HepG2 (cell line): Measurements from ENCODE around the gene SRC. TPM values are rescaled to one million over a fixed set of nuclear protein-coding genes. Genes with fewer than 3 reads are reported as not detected.
A peak's percentile ranks its signal among the peaks of the same experiment; 100 is the strongest.

Source experiments
- ATAC-seq: fragments of 200-7000 bp; cut with Tn5 transposase; 3 replicates; pipeline ENCODE4 v1.9.1; 2020; ENCODE audit warnings: mild to moderate bottlenecking, moderate library complexity
- BruUV-seq: library from RNA; stranded (reverse); fragments of 400-500 nt; replicated peaks from 2 replicates; lab custom pipeline; 2021; lab: Mats Ljungman, UMichigan
- CTCF ChIA-PET: fragments of 300-600 bp; formaldehyde crosslinking; extraction: SDS; loops from one replicate; lab custom pipeline; 2021; ENCODE audit warnings: low total read pairs, inconsistent platforms, low intra/inter-chr PET ratio; lab: Yijun Ruan, JAX
- POLR2A ChIA-PET: fragments of 350-600 bp; sonication (Branson Sonifier 250); formaldehyde crosslinking; loops from one replicate; lab custom pipeline; 2020; ENCODE audit warnings: antibody characterized with exemption, inconsistent platforms; lab: Yijun Ruan, JAX
- DNase-seq: peaks from one replicate; pipeline ENCODE4 v3.0.0-alpha.2; 2015; ENCODE audit warnings: low spot score
- FAIRE-seq: peaks from 3 replicates; lab custom pipeline; 2011; peaks lifted over from hg19 to GRCh38; lab: Jason Lieb, UNC
- H2AFZ ChIP-seq: one replicate; pipeline ENCODE4 v1.6.1; 2011; ENCODE audit warnings: low read length, inconsistent platforms
- H3K27ac ChIP-seq: fragments of 300-600 bp; 3 replicates; pipeline ENCODE4 v1.8.0; 2011; ENCODE audit warnings: mixed run types, mild to moderate bottlenecking, mixed read lengths, low read length, inconsistent platforms; ENCODE audit not compliant: insufficient read depth; ENCODE audit errors: extremely low read length
- H3K27me3 ChIP-seq, 2 experiments: fragments of 200-600 bp in 1 of 2; 2 replicates in 1 of 2; 3 replicates in 1 of 2; pipeline versions ENCODE4 v1.6.0 to v1.8.0; 2011; ENCODE audit warnings: low read length in 2 of 2, mild to moderate bottlenecking in 2 of 2, moderate library complexity in 2 of 2, inconsistent platforms in 1 of 2; ENCODE audit not compliant: insufficient read depth in 2 of 2, control insufficient read depth in 1 of 2
- H3K36me3 ChIP-seq, 2 experiments: fragments of 200-600 bp in 1 of 2; replicated peaks in 1 of 2; 2 replicates in 1 of 2; 3 replicates in 1 of 2; pipeline versions ENCODE4 v1.5.1 to v1.8.0; 2011; ENCODE audit warnings: low read length in 2 of 2, inconsistent platforms in 1 of 2; ENCODE audit not compliant: insufficient read depth in 2 of 2, control insufficient read depth in 1 of 2
- H3K4me1 ChIP-seq: 2 replicates; pipeline ENCODE4 v1.5.1; 2012; ENCODE audit warnings: low read length, inconsistent platforms; ENCODE audit not compliant: insufficient read depth
- H3K4me2 ChIP-seq: 2 replicates; pipeline ENCODE4 v1.6.0; 2011; ENCODE audit warnings: low read depth, low read length, inconsistent platforms
- H3K4me3 ChIP-seq, 3 experiments: fragments of 200-600 bp in 1 of 3; sonication (generic), shearing (Covaris generic) in 1 of 3; replicated peaks in 1 of 3; 2 replicates each; pipeline ENCODE4 v1.5.1; 2011 to 2016; ENCODE audit warnings: low read length in 3 of 3, inconsistent platforms in 2 of 3, low read depth in 2 of 3, mild to moderate bottlenecking in 2 of 3, control low read depth in 1 of 3, mixed read lengths in 1 of 3; ENCODE audit not compliant: insufficient read depth in 1 of 3
- H3K79me2 ChIP-seq: one replicate; pipeline ENCODE4 v1.6.1; 2011; ENCODE audit warnings: low read length, inconsistent platforms; ENCODE audit not compliant: insufficient read depth
- H3K9ac ChIP-seq: 2 replicates; pipeline ENCODE4 v1.6.0; 2011; ENCODE audit warnings: mild to moderate bottlenecking, low read depth, low read length, inconsistent platforms; ENCODE audit not compliant: insufficient read depth
- H3K9me3 ChIP-seq: 2 replicates; pipeline ENCODE4 v1.5.1; 2012; ENCODE audit warnings: mild to moderate bottlenecking, low read length
- H4K20me1 ChIP-seq: 2 replicates; pipeline ENCODE4 v1.6.0; 2011; ENCODE audit warnings: inconsistent platforms, mild to moderate bottlenecking, low read length, moderate library complexity; ENCODE audit not compliant: insufficient read depth
- HOXD1 ChIP-seq: sonication (generic); formaldehyde crosslinking; IDR thresholded peaks from 2 replicates; pipeline ENCODE4 v1.5.0; 2020; ENCODE audit warnings: missing genetic modification reagents
- KLF11 ChIP-seq: IDR thresholded peaks from 2 replicates; pipeline ENCODE4 v1.6.1; 2016; ENCODE audit warnings: missing compliant biosample characterization
- KLF6 ChIP-seq: IDR thresholded peaks from 2 replicates; pipeline ENCODE4 v1.8.0; 2016; ENCODE audit warnings: missing biosample characterization, missing genetic modification reagents
- MAF1 ChIP-seq: sonication (generic); formaldehyde crosslinking; IDR thresholded peaks from 2 replicates; pipeline ENCODE4 v1.5.0; 2020; ENCODE audit warnings: missing genetic modification reagents, borderline replicate concordance
- TEAD2 ChIP-seq: sonication (generic); formaldehyde crosslinking; IDR thresholded peaks from 2 replicates; pipeline ENCODE4 v1.9.0; 2021; ENCODE audit warnings: missing genetic modification reagents
- TSC22D2 ChIP-seq: sonication (generic); formaldehyde crosslinking; IDR thresholded peaks from 2 replicates; pipeline ENCODE4 v1.5.1; 2020; ENCODE audit warnings: missing genetic modification reagents, mild to moderate bottlenecking, borderline replicate concordance
- ZFP37 ChIP-seq: sonication (generic); formaldehyde crosslinking; IDR thresholded peaks from 2 replicates; pipeline ENCODE4 v1.4.0; 2020; ENCODE audit warnings: missing genetic modification reagents, borderline replicate concordance
- ZNF333 ChIP-seq: sonication (generic); formaldehyde crosslinking; IDR thresholded peaks from 2 replicates; pipeline ENCODE4 v1.4.0; 2020; ENCODE audit warnings: mild to moderate bottlenecking, missing genetic modification reagents, borderline replicate concordance
- ZNF543 ChIP-seq: sonication (generic); formaldehyde crosslinking; IDR thresholded peaks from 2 replicates; pipeline ENCODE4 v1.4.0; 2020; ENCODE audit warnings: mild to moderate bottlenecking, missing genetic modification reagents
- ZNF564 ChIP-seq: sonication (generic); formaldehyde crosslinking; IDR thresholded peaks from 2 replicates; pipeline ENCODE4 v1.8.1; 2023; ENCODE audit warnings: mild to moderate bottlenecking, missing genetic modification reagents
- ZNF629 ChIP-seq: sonication (generic); formaldehyde crosslinking; conservative IDR thresholded peaks from 2 replicates; pipeline ENCODE4 v1.5.0; 2020; ENCODE audit warnings: missing genetic modification reagents
- WGBS: methylation state at CpG from one replicate; pipeline ENCODE4 v1.1.6; 2017; ENCODE audit warnings: low lambda C conversion rate; 5-methylcytosine and 5-hydroxymethylcytosine counted together
- in situ Hi-C: cut with HindIII; loops from 2 replicates; pipeline ENCODE4 v1.10.0; 2017; ENCODE audit warnings: low pct_unique_long_range_greater_than_20kb; ENCODE audit not compliant: extremely low pct_ligation_motif_present
- intact Hi-C: fragments of 100-400 bp; cut with micrococcal nuclease; formaldehyde crosslinking; loops from one replicate; pipeline ENCODE4 v1.10.0; 2022; ENCODE audit not compliant: unreplicated experiment
- polyA plus RNA-seq, 8 experiments: library from polyadenylated mRNA; depleted of rRNA in 3 of 8; stranded (reverse) in 7 of 8; unstranded in 1 of 8; fragments of >200 nt; fragmentation: Illumina TruSeq in 4 of 8; extraction: Trizol in 4 of 8; gene quantifications; 2 replicates each; pipeline versions ENCODE4 v1.2.1 to v1.2.3, GENCODE V29; 2011 to 2016; ENCODE audit warnings: low read depth in 4 of 8, missing spikeins in 1 of 8, mixed read lengths in 1 of 8; ENCODE audit not compliant: insufficient read depth in 1 of 8
- total RNA-seq, 5 experiments: library from RNA; depleted of rRNA; stranded (reverse); fragments of >200 nt; fragmentation: Illumina TruSeq; extraction: Trizol; gene quantifications; 2 replicates each; pipeline ENCODE4 v1.2.3, GENCODE V29; 2016; ENCODE audit warnings: low read depth in 1 of 5
- TF ChIP-seq, protein P1 (sequence below): fragments of 450-650 bp; IDR thresholded peaks from 2 replicates; pipeline ENCODE4 v1.6.1; 2017
- TF ChIP-seq, protein P2 (sequence below): sonication (generic); formaldehyde crosslinking; IDR thresholded peaks from 2 replicates; pipeline ENCODE4 v1.5.1; 2020; ENCODE audit warnings: mild to moderate bottlenecking, missing genetic modification reagents, borderline replicate concordance
- TF ChIP-seq, protein P3 (sequence below): sonication (generic); formaldehyde crosslinking; IDR thresholded peaks from 2 replicates; pipeline ENCODE4 v1.5.0; 2020; ENCODE audit warnings: mild to moderate bottlenecking, missing genetic modification reagents

The SRC gene
- total and polyA plus RNA-seq, 2 of the 13 experiments (the other 11 are each of a cell fraction or from before 2014, with no cell fraction given): 54.7 to 192 TPM

DNA sequence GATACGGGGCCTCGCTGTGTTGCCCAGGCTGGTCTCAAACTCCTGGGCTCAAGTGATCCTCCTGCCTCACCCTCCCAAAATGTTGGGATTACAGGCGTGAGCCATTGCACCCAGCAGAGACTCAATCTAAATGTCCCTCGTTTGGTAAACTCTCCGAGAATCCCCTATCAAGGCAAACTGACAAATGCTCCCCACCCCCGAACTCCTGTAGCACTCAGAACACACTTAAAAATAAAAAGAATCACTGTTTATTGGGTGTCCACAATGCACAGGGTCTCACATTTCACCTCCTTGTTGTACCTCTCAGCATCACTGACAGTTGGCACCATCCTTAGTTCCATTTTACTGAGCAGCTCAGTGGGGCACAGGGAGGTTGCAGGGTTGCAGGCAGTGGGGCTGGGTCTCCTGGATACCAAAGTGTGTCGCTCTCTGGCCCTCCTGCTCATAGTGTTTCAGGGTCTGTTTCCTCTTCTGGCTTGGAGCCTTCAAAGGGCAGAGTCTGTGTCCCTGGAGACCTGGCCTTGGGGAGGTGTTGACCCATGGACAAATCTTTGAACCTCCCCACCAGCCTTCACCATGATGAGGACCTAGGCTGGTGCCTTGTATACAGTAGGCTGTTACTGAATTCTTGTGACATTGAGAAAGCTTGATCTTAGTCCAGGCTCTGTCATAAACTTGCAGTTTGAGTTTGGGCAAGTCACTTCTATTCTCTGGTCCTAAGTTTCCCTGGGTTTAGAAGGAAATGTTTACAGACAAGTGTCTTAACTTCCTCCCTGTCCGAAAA lies 8.5 kb upstream of the SRC start:
- no peaks in the 10 kb centered on the region for H3K36me3 ChIP-seq
- no peaks in the 10 kb centered on the region for H3K9me3 ChIP-seq
- no peak overlapping the region for H2AFZ ChIP-seq
- BruUV-seq: no TSS peak
- POLR2A ChIA-PET: interaction anchor here (1.1 to 5.1 kb wide), 7 partner anchors 8 to 159 kb away, joined by 3 to 45 read pairs (median 6); partner anchors contain the start of genes RPN2 and SRC
- peak; percentile 45 for ATAC-seq
- CTCF ChIA-PET: interaction anchor here (0.6 kb wide), 1 partner anchor 70 kb away, joined by 3 read pairs; no protein-coding TSS in a partner anchor
- peak; percentile 46 for FAIRE-seq
- H3K27me3 ChIP-seq: no peaks in the 10 kb centered on the region
- peaks cover 6% of the 10 kb centered on the region for H3K79me2 ChIP-seq
- peak; percentile 71 for DNase-seq
- H4K20me1 ChIP-seq: no peaks in the 10 kb centered on the region
- peak overlapping the region; percentile 49 for H3K27ac ChIP-seq
- intact Hi-C loops: loop anchor here (2.0 kb wide), 2 partner anchors 43 to 53 kb away; no protein-coding TSS in a partner anchor
- in situ Hi-C loops: no loop called here
- 15% methylated on average over 8 of the region's 8 CpGs for WGBS
- peak overlapping the region; percentile 46 for H3K9ac ChIP-seq
- H3K4me3 ChIP-seq: peak overlapping the region; percentile 42 to 70 (median 53)
- peaks cover 98% of the 10 kb centered on the region for H3K4me1 ChIP-seq
- H3K4me2 ChIP-seq: peak overlapping the region; percentile 93
- no peak for TF ChIP-seq ZNF564 (CRISPR knock-in tag)
- no peak for TF ChIP-seq ZFP37 (CRISPR knock-in tag)
- TF ChIP-seq, protein P1, sequence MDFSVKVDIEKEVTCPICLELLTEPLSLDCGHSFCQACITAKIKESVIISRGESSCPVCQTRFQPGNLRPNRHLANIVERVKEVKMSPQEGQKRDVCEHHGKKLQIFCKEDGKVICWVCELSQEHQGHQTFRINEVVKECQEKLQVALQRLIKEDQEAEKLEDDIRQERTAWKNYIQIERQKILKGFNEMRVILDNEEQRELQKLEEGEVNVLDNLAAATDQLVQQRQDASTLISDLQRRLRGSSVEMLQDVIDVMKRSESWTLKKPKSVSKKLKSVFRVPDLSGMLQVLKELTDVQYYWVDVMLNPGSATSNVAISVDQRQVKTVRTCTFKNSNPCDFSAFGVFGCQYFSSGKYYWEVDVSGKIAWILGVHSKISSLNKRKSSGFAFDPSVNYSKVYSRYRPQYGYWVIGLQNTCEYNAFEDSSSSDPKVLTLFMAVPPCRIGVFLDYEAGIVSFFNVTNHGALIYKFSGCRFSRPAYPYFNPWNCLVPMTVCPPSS: no peak
- TF ChIP-seq HOXD1 (CRISPR knock-in tag): no peak
- TF ChIP-seq ZNF543 (CRISPR knock-in tag): 0 out of 2 replicates have a peak, but pooled peaks have one; percentile 29
- TF ChIP-seq, protein P2, sequence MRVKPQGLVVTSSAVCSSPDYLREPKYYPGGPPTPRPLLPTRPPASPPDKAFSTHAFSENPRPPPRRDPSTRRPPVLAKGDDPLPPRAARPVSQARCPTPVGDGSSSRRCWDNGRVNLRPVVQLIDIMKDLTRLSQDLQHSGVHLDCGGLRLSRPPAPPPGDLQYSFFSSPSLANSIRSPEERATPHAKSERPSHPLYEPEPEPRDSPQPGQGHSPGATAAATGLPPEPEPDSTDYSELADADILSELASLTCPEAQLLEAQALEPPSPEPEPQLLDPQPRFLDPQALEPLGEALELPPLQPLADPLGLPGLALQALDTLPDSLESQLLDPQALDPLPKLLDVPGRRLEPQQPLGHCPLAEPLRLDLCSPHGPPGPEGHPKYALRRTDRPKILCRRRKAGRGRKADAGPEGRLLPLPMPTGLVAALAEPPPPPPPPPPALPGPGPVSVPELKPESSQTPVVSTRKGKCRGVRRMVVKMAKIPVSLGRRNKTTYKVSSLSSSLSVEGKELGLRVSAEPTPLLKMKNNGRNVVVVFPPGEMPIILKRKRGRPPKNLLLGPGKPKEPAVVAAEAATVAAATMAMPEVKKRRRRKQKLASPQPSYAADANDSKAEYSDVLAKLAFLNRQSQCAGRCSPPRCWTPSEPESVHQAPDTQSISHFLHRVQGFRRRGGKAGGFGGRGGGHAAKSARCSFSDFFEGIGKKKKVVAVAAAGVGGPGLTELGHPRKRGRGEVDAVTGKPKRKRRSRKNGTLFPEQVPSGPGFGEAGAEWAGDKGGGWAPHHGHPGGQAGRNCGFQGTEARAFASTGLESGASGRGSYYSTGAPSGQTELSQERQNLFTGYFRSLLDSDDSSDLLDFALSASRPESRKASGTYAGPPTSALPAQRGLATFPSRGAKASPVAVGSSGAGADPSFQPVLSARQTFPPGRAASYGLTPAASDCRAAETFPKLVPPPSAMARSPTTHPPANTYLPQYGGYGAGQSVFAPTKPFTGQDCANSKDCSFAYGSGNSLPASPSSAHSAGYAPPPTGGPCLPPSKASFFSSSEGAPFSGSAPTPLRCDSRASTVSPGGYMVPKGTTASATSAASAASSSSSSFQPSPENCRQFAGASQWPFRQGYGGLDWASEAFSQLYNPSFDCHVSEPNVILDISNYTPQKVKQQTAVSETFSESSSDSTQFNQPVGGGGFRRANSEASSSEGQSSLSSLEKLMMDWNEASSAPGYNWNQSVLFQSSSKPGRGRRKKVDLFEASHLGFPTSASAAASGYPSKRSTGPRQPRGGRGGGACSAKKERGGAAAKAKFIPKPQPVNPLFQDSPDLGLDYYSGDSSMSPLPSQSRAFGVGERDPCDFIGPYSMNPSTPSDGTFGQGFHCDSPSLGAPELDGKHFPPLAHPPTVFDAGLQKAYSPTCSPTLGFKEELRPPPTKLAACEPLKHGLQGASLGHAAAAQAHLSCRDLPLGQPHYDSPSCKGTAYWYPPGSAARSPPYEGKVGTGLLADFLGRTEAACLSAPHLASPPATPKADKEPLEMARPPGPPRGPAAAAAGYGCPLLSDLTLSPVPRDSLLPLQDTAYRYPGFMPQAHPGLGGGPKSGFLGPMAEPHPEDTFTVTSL (CRISPR knock-in tag): no peak
- no peak for TF ChIP-seq KLF6 (CRISPR knock-in tag)
- TF ChIP-seq ZNF629 (CRISPR knock-in tag): peak; percentile 55; the same call in 1 of the 2 replicates
- no peak for TF ChIP-seq TSC22D2 (CRISPR knock-in tag)
- no peak for TF ChIP-seq TEAD2 (CRISPR knock-in tag)
- TF ChIP-seq ZNF333 (CRISPR knock-in tag): no peak
- no peak for TF ChIP-seq MAF1 (CRISPR knock-in tag)
- TF ChIP-seq, protein P3, sequence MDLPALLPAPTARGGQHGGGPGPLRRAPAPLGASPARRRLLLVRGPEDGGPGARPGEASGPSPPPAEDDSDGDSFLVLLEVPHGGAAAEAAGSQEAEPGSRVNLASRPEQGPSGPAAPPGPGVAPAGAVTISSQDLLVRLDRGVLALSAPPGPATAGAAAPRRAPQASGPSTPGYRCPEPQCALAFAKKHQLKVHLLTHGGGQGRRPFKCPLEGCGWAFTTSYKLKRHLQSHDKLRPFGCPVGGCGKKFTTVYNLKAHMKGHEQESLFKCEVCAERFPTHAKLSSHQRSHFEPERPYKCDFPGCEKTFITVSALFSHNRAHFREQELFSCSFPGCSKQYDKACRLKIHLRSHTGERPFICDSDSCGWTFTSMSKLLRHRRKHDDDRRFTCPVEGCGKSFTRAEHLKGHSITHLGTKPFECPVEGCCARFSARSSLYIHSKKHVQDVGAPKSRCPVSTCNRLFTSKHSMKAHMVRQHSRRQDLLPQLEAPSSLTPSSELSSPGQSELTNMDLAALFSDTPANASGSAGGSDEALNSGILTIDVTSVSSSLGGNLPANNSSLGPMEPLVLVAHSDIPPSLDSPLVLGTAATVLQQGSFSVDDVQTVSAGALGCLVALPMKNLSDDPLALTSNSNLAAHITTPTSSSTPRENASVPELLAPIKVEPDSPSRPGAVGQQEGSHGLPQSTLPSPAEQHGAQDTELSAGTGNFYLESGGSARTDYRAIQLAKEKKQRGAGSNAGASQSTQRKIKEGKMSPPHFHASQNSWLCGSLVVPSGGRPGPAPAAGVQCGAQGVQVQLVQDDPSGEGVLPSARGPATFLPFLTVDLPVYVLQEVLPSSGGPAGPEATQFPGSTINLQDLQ (CRISPR knock-in tag): no peak
- no peak for TF ChIP-seq KLF11
